ENCODE measurements around the gene RGS10.

RGS10 gene

GRCh38 chr10:119461380-119461779 lies 81.1 kb downstream of the RGS10 start:
- Mint-ChIP-seq H3K27me3 (no peaks in the 10 kb centered on the region), H3K9me3 (peaks cover 5% of the 10 kb centered on the region), H3K4me1 (peaks cover 39% of the 10 kb centered on the region), H3K27ac (peak overlapping the region; percentile 62), H3K4me3 (no peak overlapping the region), H3K36me3 (peaks cover 7% of the 10 kb centered on the region)
- peak; percentile 93 for ATAC-seq

- ATAC-seq, result no peak
- H3K4me3 Mint-ChIP-seq, result no peak overlapping the region
- H3K4me1 Mint-ChIP-seq, result peaks cover 43% of the 10 kb centered on the region
- peak overlapping the region; percentile 62 for H3K27ac Mint-ChIP-seq
- H3K36me3 Mint-ChIP-seq, result peaks cover 7% of the 10 kb centered on the region
- peaks cover 5% of the 10 kb centered on the region for H3K9me3 Mint-ChIP-seq
- no peaks in the 10 kb centered on the region for H3K27me3 Mint-ChIP-seq
These were observed 81.9 kb downstream of the RGS10 start for GRCh38 chr10:119460369-119461195.

GRCh38 chr10:119459681-119460340 lies 82.7 kb downstream of the RGS10 start:
- no peaks in the 10 kb centered on the region for H3K27me3 Mint-ChIP-seq

GRCh38 chr10:119457966-119458766 lies 84.4 kb downstream of the RGS10 start:
- Mint-ChIP-seq H3K27me3 (no peaks in the 10 kb centered on the region), H3K27ac (peak overlapping the region; percentile 84), H3K4me3 (no peak overlapping the region), H3K4me1 (peaks cover 57% of the 10 kb centered on the region), H3K9me3 (no peaks in the 10 kb centered on the region), H3K36me3 (peaks cover 16% of the 10 kb centered on the region)
- ATAC-seq, result no peak

More at GRCh38 chr10:119459681-119460340, 82.7 kb downstream of the RGS10 start:
- H3K4me1 Mint-ChIP-seq, result peaks cover 51% of the 10 kb centered on the region
- peaks cover 7% of the 10 kb centered on the region for H3K36me3 Mint-ChIP-seq
- H3K4me3 Mint-ChIP-seq, result no peak overlapping the region
- H3K27ac Mint-ChIP-seq, result peak overlapping the region; percentile 62
- no peak for ATAC-seq
- H3K9me3 Mint-ChIP-seq, result peaks cover under 1% of the 10 kb centered on the region

GRCh38 chr10:119456435-119456810 lies 86.1 kb downstream of the RGS10 start:
- no peaks in the 10 kb centered on the region for H3K9me3 Mint-ChIP-seq
- no peak overlapping the region for H3K4me3 Mint-ChIP-seq
- H3K36me3 Mint-ChIP-seq, result peaks cover 9% of the 10 kb centered on the region
- H3K27me3 Mint-ChIP-seq, result no peaks in the 10 kb centered on the region
- no peak for ATAC-seq
- H3K27ac Mint-ChIP-seq, result peak overlapping the region; percentile 84
- H3K4me1 Mint-ChIP-seq, result peaks cover 43% of the 10 kb centered on the region

GRCh38 chr10:119455609-119456434 lies 86.7 kb downstream of the RGS10 start:
- peak overlapping the region; percentile 51 for H3K4me3 Mint-ChIP-seq
- peaks cover 37% of the 10 kb centered on the region for H3K4me1 Mint-ChIP-seq
- peak overlapping the region; percentile 84 for H3K27ac Mint-ChIP-seq
- H3K9me3 Mint-ChIP-seq, result no peaks in the 10 kb centered on the region
- ATAC-seq, result peak; percentile 72
- H3K36me3 Mint-ChIP-seq, result peaks cover 9% of the 10 kb centered on the region
- no peaks in the 10 kb centered on the region for H3K27me3 Mint-ChIP-seq

- H3K36me3 Mint-ChIP-seq, result peaks cover 13% of the 10 kb centered on the region
- H3K27ac Mint-ChIP-seq, result peak overlapping the region; percentile 84
- no peaks in the 10 kb centered on the region for H3K27me3 Mint-ChIP-seq
- no peaks in the 10 kb centered on the region for H3K9me3 Mint-ChIP-seq
- H3K4me1 Mint-ChIP-seq, result peaks cover 34% of the 10 kb centered on the region
- ATAC-seq, result no peak
- no peak overlapping the region for H3K4me3 Mint-ChIP-seq
These were observed 87.5 kb downstream of the RGS10 start for GRCh38 chr10:119454990-119455389.

GRCh38 chr10:119454316-119454715 lies 88.2 kb downstream of the RGS10 start:
- ATAC-seq, result no peak
- H3K27me3 Mint-ChIP-seq, result no peaks in the 10 kb centered on the region
- H3K36me3 Mint-ChIP-seq, result peaks cover 17% of the 10 kb centered on the region
- H3K4me1 Mint-ChIP-seq, result peaks cover 41% of the 10 kb centered on the region
- no peaks in the 10 kb centered on the region for H3K9me3 Mint-ChIP-seq
- no peak overlapping the region for H3K4me3 Mint-ChIP-seq
- H3K27ac Mint-ChIP-seq, result peak overlapping the region; percentile 84

GRCh38 chr10:119453313-119453712 lies 89.2 kb downstream of the RGS10 start:
- H3K27ac Mint-ChIP-seq, result no peak overlapping the region

GRCh38 chr10:119452396-119452795 lies 90.1 kb downstream of the RGS10 start:
- Mint-ChIP-seq H3K4me3 (no peak overlapping the region), H3K4me1 (peaks cover 42% of the 10 kb centered on the region), H3K27me3 (no peaks in the 10 kb centered on the region), H3K9me3 (no peaks in the 10 kb centered on the region), H3K27ac (no peak overlapping the region), H3K36me3 (peaks cover 22% of the 10 kb centered on the region)
- ATAC-seq, result no peak

More at GRCh38 chr10:119453313-119453712, 89.2 kb downstream of the RGS10 start:
- Mint-ChIP-seq H3K27me3 (no peaks in the 10 kb centered on the region), H3K36me3 (peaks cover 17% of the 10 kb centered on the region), H3K9me3 (no peaks in the 10 kb centered on the region), H3K4me3 (no peak overlapping the region), H3K4me1 (peaks cover 42% of the 10 kb centered on the region)
- no peak for ATAC-seq

- Mint-ChIP-seq H3K9me3 (no peaks in the 10 kb centered on the region), H3K4me3 (no peak overlapping the region), H3K36me3 (peaks cover 28% of the 10 kb centered on the region), H3K4me1 (peaks cover 34% of the 10 kb centered on the region), H3K27ac (no peak overlapping the region), H3K27me3 (no peaks in the 10 kb centered on the region)
- ATAC-seq, result no peak
These were observed 91.1 kb downstream of the RGS10 start for GRCh38 chr10:119451300-119451896.

GRCh38 chr10:119450606-119451299 lies 91.8 kb downstream of the RGS10 start:
- Mint-ChIP-seq H3K9me3 (no peaks in the 10 kb centered on the region), H3K4me1 (peaks cover 33% of the 10 kb centered on the region), H3K36me3 (peaks cover 28% of the 10 kb centered on the region), H3K4me3 (no peak overlapping the region), H3K27ac (no peak overlapping the region), H3K27me3 (no peaks in the 10 kb centered on the region)
- no peak for ATAC-seq

All from stimulated activated memory B cell treated with anti-CD40 and anti-IgM and Interleukin-4, amounts not matched to agents 10 μg/mL and 1 μg/mL and 100 μg/mL, for 72 hours (primary cell).